ENCODE results near the gene ENTPD2. TPM values are rescaled to one million over a fixed set of nuclear protein-coding genes. Genes with fewer than 3 reads are reported as not detected.

ENTPD2 gene
- total and polyA plus RNA-seq, 10 of the 15 experiments (the other 5 are each of a cell fraction or from before 2014, with no cell fraction given), result 0.15 to 1.8 (median 0.65) TPM; not detected in 2

DNA sequence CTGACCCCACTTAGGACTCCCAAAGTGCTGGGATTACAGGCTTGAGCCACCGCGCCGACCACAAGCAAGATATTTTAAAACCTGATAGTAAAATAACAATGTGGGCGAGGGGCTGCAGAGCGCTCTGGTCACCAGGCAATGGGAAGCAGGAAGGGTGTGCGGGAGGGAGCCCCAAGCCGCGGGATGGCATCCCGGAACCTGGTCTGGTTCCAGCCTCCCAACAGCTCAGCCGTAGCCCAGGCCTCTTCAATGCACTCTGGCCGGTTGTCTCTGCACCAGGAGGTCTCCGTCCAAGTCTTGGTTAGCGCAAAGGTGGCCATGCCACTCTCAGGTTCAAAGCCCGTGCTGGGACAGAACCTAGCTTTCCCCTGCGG, 22.8 kb upstream of the ENTPD2 start:
- in situ Hi-C loops (cut with MboI) (no loop called here), intact Hi-C loops (cut with micrococcal nuclease; ENCODE audit: unreplicated experiment) (no loop called here)
- DNase-seq (ENCODE audit: low read depth, low spot score), result no peak
- no peak for FAIRE-seq
- H3K9me3 ChIP-seq (replicated peaks; ENCODE audit: control insufficient read depth, insufficient read depth, low read length), result no peaks in the 10 kb centered on the region
- H3K27me3 ChIP-seq (replicated peaks in 1 of 2; ENCODE audit: control insufficient read depth in 2 of 2, insufficient read depth in 2 of 2, low read length in 1 of 2), result no peaks in the 10 kb centered on the region
- peak overlapping the region; percentile 80 for H3K4me3 ChIP-seq
- no TSS peak for BruUV-seq (replicated peaks)
- ChIA-PET RAD21 (ENCODE audit: unreplicated experiment) (interaction anchor here (0.5 to 1.6 kb wide), 6 partner anchors 9 to 148 kb away, joined by 3 to 9 read pairs (median 4); partner anchors contain the start of gene MAN1B1), CTCF (interaction anchor here (1.1 to 1.7 kb wide), 6 partner anchors 9 to 234 kb away, joined by 3 to 11 read pairs (median 4); partner anchors contain the start of genes AJM1 and MAN1B1), SMC1A (ENCODE audit: uncharacterized antibody, unreplicated experiment) (interaction anchor here (0.8 to 2.1 kb wide), 3 partner anchors 9 to 39 kb away, joined by 3 to 11 read pairs (median 4); partner anchors contain the start of gene MAN1B1), POLR2A (interaction anchor here (0.6 to 1.8 kb wide), 5 partner anchors 8 to 164 kb away, joined by 3 to 11 read pairs (median 6); partner anchors contain the start of genes MAN1B1 and TUBB4B)
- no peaks in the 10 kb centered on the region; the same call in 1 of the 2 replicates for H4K20me1 ChIP-seq (ENCODE audit: control insufficient read depth, insufficient read depth)
- no peak for ATAC-seq
- WGBS (ENCODE audit: insufficient coverage, insufficient replicate concordance, low lambda C conversion rate, missing lambda C conversion rate), result 76% methylated on average over 15 of the region's 15 CpGs
- peak overlapping the region; percentile 67 for H3K4me2 ChIP-seq (ENCODE audit: control insufficient read depth, insufficient read depth)
- H3K27ac ChIP-seq (ENCODE audit: control insufficient read depth, insufficient read depth), result peak overlapping the region; percentile 57
- peaks cover 0 to 5% of the 10 kb centered on the region in 2 experiments; a peak in 2 of 4 replicates for H3K36me3 ChIP-seq (ENCODE audit: control insufficient read depth in 2 of 2, insufficient read depth in 2 of 2, low read length in 1 of 2)
- peaks cover 18% of the 10 kb centered on the region for H3K4me1 ChIP-seq (ENCODE audit: control insufficient read depth, insufficient read depth, low read length)
- peak overlapping the region; percentile 38 for H3K9ac ChIP-seq (ENCODE audit: control insufficient read depth, insufficient read depth, low read length)
- peak overlapping the region; percentile 79 for H2AFZ ChIP-seq (ENCODE audit: control insufficient read depth, low read depth, low read length)
- H3K79me2 ChIP-seq (ENCODE audit: control insufficient read depth, insufficient read depth, low read length), result peaks cover 8% of the 10 kb centered on the region
- TF ChIP-seq CEBPB (IDR thresholded peaks at IDR 0.05; ENCODE audit: borderline replicate concordance in 1 of 2, low read depth in 2 of 2, low read length in 2 of 2), result no peak
- no peak for TF ChIP-seq SPI1 (IDR thresholded peaks at IDR 0.05; ENCODE audit: borderline replicate concordance, insufficient read depth, low read depth, low read length)
- no peak for TF ChIP-seq CHD4 (IDR thresholded peaks at IDR 0.05)
- TF ChIP-seq, protein P1, sequence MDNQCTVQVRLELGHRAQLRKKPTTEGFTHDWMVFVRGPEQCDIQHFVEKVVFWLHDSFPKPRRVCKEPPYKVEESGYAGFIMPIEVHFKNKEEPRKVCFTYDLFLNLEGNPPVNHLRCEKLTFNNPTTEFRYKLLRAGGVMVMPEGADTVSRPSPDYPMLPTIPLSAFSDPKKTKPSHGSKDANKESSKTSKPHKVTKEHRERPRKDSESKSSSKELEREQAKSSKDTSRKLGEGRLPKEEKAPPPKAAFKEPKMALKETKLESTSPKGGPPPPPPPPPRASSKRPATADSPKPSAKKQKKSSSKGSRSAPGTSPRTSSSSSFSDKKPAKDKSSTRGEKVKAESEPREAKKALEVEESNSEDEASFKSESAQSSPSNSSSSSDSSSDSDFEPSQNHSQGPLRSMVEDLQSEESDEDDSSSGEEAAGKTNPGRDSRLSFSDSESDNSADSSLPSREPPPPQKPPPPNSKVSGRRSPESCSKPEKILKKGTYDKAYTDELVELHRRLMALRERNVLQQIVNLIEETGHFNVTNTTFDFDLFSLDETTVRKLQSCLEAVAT (IDR thresholded peaks at IDR 0.05), result 0 out of 2 replicates have a peak, but pooled peaks have one; percentile 36
- TF ChIP-seq BACH1 (IDR thresholded peaks at IDR 0.05; ENCODE audit: borderline replicate concordance), result no peak
- TF ChIP-seq, protein P2, sequence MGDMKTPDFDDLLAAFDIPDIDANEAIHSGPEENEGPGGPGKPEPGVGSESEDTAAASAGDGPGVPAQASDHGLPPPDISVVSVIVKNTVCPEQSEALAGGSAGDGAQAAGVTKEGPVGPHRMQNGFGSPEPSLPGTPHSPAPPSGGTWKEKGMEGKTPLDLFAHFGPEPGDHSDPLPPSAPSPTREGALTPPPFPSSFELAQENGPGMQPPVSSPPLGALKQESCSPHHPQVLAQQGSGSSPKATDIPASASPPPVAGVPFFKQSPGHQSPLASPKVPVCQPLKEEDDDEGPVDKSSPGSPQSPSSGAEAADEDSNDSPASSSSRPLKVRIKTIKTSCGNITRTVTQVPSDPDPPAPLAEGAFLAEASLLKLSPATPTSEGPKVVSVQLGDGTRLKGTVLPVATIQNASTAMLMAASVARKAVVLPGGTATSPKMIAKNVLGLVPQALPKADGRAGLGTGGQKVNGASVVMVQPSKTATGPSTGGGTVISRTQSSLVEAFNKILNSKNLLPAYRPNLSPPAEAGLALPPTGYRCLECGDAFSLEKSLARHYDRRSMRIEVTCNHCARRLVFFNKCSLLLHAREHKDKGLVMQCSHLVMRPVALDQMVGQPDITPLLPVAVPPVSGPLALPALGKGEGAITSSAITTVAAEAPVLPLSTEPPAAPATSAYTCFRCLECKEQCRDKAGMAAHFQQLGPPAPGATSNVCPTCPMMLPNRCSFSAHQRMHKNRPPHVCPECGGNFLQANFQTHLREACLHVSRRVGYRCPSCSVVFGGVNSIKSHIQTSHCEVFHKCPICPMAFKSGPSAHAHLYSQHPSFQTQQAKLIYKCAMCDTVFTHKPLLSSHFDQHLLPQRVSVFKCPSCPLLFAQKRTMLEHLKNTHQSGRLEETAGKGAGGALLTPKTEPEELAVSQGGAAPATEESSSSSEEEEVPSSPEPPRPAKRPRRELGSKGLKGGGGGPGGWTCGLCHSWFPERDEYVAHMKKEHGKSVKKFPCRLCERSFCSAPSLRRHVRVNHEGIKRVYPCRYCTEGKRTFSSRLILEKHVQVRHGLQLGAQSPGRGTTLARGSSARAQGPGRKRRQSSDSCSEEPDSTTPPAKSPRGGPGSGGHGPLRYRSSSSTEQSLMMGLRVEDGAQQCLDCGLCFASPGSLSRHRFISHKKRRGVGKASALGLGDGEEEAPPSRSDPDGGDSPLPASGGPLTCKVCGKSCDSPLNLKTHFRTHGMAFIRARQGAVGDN (IDR thresholded peaks at IDR 0.05), result 0 out of 2 replicates have a peak, but pooled peaks have one; percentile 41
- no peak for TF ChIP-seq RBBP5 (conservative IDR thresholded peaks at IDR 0.05)
- 0 out of 2 replicates have a peak, but pooled peaks have one; percentile 26 for TF ChIP-seq SMARCA5 (IDR thresholded peaks at IDR 0.05)
- peak; percentile 35; the same call in 1 of the 2 replicates for TF ChIP-seq GATAD2B (conservative IDR thresholded peaks at IDR 0.05; ENCODE audit: low read depth)
- TF ChIP-seq, protein P3, sequence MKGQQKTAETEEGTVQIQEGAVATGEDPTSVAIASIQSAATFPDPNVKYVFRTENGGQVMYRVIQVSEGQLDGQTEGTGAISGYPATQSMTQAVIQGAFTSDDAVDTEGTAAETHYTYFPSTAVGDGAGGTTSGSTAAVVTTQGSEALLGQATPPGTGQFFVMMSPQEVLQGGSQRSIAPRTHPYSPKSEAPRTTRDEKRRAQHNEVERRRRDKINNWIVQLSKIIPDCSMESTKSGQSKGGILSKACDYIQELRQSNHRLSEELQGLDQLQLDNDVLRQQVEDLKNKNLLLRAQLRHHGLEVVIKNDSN (IDR thresholded peaks at IDR 0.05; ENCODE audit: borderline replicate concordance, extremely low read length, insufficient read depth, low read depth, low read length), result no peak
- peak in 1 of 2 experiments; percentile 50; a peak in 1 of 4 replicates for TF ChIP-seq BHLHE40 (IDR thresholded peaks at IDR 0.05; ENCODE audit: borderline replicate concordance in 1 of 2, low read depth in 2 of 2, low read length in 1 of 2)
